Measurements from ENCODE around the gene ANGPTL1.

ANGPTL1 gene

GRCh38 chr1:178870944-178871343 is at the start of gene ANGPTL1:
Gene ANGPTL1 (minus strand): TSS chr1:178871077. CDS start chr1:178865776, 5,301 bp downstream.
- no peak for DNase-seq (ENCODE audit: low read depth in 2 of 2)

GRCh38 chr1:178919581-178919980 is 48.7 kb upstream of the ANGPTL1 start:
- DNase-seq (ENCODE audit: low read depth in 2 of 2): no peak

GRCh38 chr1:178918955-178919354 is 48.1 kb upstream of the ANGPTL1 start:
- no peak for DNase-seq (ENCODE audit: low read depth in 2 of 2)

GRCh38 chr1:178918308-178918707 is 47.4 kb upstream of the ANGPTL1 start:
- DNase-seq (ENCODE audit: low read depth in 2 of 2): no peak

GRCh38 chr1:178916448-178917174 is 45.7 kb upstream of the ANGPTL1 start:
- no peak for DNase-seq (ENCODE audit: low read depth in 2 of 2)

GRCh38 chr1:178912597-178912996 is 41.7 kb upstream of the ANGPTL1 start:
- DNase-seq (ENCODE audit: low read depth in 2 of 2): no peak

GRCh38 chr1:178910023-178910422 is 39.1 kb upstream of the ANGPTL1 start:
- no peak for DNase-seq (ENCODE audit: low read depth in 2 of 2)

- DNase-seq (ENCODE audit: low read depth in 2 of 2): no peak
Observed at GRCh38 chr1:178908358-178908757, 37.5 kb upstream of the ANGPTL1 start.

GRCh38 chr1:178901482-178902125 is 30.7 kb upstream of the ANGPTL1 start:
- DNase-seq (ENCODE audit: low read depth in 2 of 2): no peak

- DNase-seq (ENCODE audit: low read depth in 2 of 2): no peak
Observed at GRCh38 chr1:178899402-178899801, 28.5 kb upstream of the ANGPTL1 start.

- no peak for DNase-seq (ENCODE audit: low read depth in 2 of 2)
Observed at GRCh38 chr1:178898401-178898800, 27.5 kb upstream of the ANGPTL1 start.

- no peak for DNase-seq (ENCODE audit: low read depth in 2 of 2)
Observed at GRCh38 chr1:178895928-178896327, 25.1 kb upstream of the ANGPTL1 start.

- no peak for DNase-seq (ENCODE audit: low read depth in 2 of 2)
Observed at GRCh38 chr1:178886551-178886950, 15.7 kb upstream of the ANGPTL1 start.

- DNase-seq (ENCODE audit: low read depth in 2 of 2): no peak
Observed at GRCh38 chr1:178885869-178886268, 15.0 kb upstream of the ANGPTL1 start.

GRCh38 chr1:178881950-178882349 is 11.1 kb upstream of the ANGPTL1 start:
- no peak for DNase-seq (ENCODE audit: low read depth in 2 of 2)

- no peak for DNase-seq (ENCODE audit: low read depth in 2 of 2)
Observed at GRCh38 chr1:178877896-178878295, 7.0 kb upstream of the ANGPTL1 start.

GRCh38 chr1:178875936-178876335 is 5.1 kb upstream of the ANGPTL1 start:
- DNase-seq (ENCODE audit: low read depth in 2 of 2): no peak

GRCh38 chr1:178874966-178875365 is 4.1 kb upstream of the ANGPTL1 start:
- DNase-seq (ENCODE audit: low read depth in 2 of 2): no peak

GRCh38 chr1:178871551-178872320 is 859 bp upstream of the ANGPTL1 start:
- DNase-seq (ENCODE audit: low read depth in 2 of 2): no peak

GRCh38 chr1:178870221-178870620 is 656 bp downstream of the ANGPTL1 start:
- DNase-seq (ENCODE audit: low read depth in 2 of 2): no peak

- no peak for DNase-seq (ENCODE audit: low read depth in 2 of 2)
Observed at GRCh38 chr1:178869119-178869697, 1.7 kb downstream of the ANGPTL1 start.

- no peak for DNase-seq (ENCODE audit: low read depth in 2 of 2)
Observed at GRCh38 chr1:178868706-178869105, 2.2 kb downstream of the ANGPTL1 start.
